ENCODE measurements around the gene CCDC38. TPM values are rescaled to one million over a fixed set of nuclear protein-coding genes. Genes with fewer than 3 reads are reported as not detected.

CCDC38 gene
- total RNA-seq, 1 donor from 2014 or later = not detected

DNA sequence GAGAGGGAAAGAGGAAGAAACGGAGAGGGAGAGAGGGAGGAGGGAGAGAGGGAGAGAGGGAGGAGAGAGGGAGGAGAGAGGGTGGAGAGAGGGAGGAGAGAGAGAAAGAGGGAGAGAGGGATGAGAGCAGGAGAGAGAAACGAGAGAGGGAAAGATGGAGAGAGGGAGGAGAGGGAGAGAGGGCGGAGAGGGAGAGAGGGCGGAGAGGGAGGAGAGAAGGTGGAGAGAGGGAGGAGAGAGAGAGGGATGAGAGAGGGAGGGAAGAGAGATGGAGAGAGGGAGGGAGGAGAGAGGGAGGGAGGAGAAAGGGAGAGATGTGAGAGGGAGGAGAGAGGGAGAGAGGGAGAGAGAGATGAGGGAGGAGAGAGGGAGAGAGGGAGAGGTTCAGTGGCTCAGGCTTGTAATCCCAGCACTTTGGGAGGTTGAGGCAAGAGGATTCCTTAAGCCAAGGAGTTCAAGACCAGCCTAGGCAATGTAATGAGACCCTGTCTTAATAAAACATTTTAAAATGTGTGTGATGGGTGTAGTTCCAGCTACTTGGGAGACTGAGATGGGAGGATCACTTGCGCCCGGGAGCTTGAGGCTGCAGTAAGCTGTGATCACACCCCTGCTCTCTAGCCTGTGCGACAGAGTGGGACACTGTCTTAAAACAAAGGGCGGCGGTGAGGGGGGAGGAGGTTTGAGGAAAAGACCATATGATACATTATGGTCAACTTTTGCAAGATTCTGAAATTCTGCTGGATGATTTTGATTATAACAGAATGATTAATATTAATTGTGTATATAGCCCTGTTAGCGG lies 105.0 kb downstream of the CCDC38 start:
- DNase-seq (ENCODE audit: extremely low read depth, low read depth, low spot score) = no peak

DNA sequence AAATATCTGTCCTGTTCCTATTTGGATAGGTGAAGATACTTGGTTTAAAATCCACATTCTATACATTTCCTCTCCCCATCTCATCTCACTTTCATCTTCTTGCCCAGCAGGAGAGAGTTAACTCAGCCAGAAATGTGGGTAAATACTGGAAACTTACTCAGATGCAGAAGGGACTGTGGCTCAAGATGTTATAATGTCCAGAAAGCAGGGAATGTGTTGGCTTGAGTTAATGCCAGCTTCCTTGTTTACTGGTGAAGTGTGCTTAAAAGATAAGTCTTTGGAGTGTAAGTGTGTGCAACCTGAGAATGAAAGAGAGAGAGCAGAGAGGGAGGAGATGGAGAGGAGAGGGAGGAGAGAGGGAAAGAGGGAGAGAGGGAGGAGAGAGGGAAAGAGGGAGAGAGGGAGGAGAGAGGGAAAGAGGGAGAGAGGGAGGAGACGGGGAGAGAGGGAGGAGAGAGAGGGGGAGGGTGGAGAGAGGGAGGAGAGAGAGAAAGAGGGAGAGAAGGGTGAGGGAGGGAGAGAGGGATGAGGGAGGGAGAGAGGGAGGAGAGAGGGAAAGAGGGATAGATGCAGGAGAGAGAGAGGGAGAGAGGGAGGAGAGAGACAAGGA lies 105.7 kb downstream of the CCDC38 start:
- DNase-seq (ENCODE audit: extremely low read depth, low read depth, low spot score) = no peak

DNA sequence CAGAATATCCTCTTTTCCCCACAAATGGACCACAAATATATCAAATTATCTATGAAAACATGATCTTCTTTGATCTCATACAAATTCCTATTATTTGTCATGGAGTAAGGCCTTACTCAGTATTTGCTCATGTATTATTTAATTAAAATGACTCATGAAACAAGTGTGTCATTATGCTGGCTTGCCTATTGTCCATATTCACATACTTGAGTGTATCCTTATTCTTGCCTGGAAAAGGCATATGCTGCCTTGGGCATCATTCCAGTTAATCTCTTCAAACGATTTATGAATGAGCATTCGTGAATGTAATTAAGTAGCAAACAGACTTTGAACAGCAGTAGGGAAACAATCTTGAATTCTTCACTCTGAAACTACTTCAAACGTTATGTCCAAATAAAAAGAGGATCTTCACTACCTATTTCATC lies 106.2 kb downstream of the CCDC38 start:
- DNase-seq (ENCODE audit: extremely low read depth, low read depth, low spot score) = no peak

DNA sequence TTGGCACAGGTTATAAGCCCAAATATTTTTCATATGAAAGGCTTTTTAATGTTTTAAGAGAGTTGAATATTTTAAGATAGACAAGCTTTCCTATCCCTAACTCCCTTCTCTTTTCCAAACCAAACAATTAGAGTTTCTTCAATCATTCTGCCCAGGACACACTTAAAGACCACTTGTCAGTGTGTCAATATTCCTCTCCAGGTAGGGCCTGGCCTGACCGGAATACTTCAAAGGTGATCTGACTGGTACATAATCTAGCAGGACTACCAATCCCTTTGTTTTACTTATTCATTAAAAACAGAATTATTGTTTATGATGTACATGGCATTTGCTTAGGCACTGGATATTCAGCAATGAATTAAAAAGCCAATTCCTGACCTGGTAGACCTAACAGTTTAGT lies 107.8 kb downstream of the CCDC38 start:
- no peak for DNase-seq (ENCODE audit: extremely low read depth, low read depth, low spot score)

DNA sequence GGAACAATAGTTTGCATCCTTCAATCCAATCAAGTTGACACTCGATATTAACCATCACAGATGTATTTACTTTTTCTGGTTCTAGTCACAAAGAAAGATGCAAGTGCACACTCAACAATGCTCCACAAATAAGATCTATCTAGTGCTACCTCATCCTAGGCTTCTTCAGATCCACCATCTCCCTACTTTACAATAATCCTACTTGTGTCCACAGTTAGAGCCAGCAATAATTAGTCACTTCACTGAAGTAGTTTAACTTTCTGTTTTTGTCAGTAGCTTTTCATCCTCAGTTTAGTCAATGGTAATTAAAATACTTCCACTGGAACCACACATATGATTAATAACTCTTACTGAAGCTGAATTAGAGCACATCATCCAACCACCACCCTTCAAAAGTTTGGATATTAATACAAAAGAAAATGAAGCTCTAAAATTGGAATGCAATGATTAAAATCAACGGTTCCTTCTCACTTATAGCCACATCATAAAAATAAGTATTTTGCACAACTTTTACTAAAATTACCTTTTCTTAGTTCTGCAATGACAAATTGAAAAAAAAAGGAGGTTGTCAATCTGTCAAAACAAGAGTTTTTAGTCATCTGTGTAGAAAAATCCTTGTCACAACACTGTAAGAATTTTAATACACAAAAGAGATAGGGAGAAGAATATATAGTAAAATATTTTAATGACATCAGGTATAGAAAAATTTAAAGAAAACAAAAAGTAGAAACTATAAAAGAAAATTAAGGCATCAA lies 111.9 kb downstream of the CCDC38 start:
- no peak for DNase-seq (ENCODE audit: extremely low read depth, low read depth, low spot score)

DNA sequence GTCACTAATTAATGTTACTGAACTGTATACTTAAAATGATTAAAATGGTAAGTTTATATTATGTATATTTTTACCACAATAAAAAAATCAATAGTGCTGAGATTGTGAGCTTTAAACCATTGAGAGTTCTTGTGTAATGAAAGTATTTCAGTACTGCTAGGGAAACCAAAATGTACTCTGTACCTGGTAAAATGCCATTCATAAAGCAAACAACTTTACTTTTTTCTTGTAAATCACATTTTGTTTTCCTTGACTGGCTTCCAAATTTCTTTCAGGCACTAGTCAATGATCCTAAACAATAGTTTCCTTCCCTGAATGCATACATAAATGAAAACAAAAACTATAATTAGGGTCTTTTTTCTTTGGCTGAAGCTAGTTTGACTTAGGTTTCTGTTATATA lies 113.0 kb downstream of the CCDC38 start:
- DNase-seq (ENCODE audit: extremely low read depth, low read depth, low spot score) = no peak

DNA sequence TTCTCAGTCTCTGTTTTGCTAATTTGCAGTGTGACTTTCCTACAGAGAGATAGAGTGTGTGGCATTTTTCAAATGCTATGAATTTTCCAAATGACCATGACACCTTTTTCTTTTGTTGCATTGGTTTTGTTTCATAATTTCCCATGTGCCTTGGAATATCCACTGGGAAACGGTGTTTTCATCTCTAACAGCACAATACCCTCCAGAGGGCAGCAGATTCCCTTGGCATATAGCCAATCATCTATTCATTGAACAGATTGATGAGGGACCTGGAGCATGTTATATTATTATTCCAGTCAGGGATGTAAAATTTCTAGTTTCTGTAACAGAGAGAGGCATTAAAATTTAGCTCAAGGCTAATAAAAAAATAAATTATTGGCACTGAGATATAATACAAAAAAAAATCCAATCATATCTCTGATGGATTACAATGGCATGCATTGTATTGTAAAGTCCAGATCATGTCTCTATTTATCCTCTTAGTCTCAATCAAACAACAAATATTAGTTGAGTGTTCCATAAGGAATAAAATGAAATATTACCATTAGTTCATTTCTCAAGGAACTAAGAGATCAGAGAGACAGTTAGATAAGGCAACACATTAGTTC lies 122.2 kb downstream of the CCDC38 start:
- no peak for DNase-seq (ENCODE audit: extremely low read depth, low read depth, low spot score)

Other genes with a start within 250 kb of the CCDC38 start
- gene NTN4, start 151.8 kb downstream of the CCDC38 start, total RNA-seq = 104 and 211 TPM in 2 replicates
- 9.4 and 13.4 TPM in 2 replicates for gene SNRPF, start 83.7 kb downstream of the CCDC38 start, total RNA-seq
- not detected in 2 replicates for gene AMDHD1, start 717 bp upstream of the CCDC38 start, total RNA-seq
- gene HAL, start 53.7 kb upstream of the CCDC38 start, total RNA-seq = 0.06 TPM in 1 of 2 replicates, not detected in the other
- gene LTA4H, start 93.0 kb upstream of the CCDC38 start, total RNA-seq = 76.2 and 82.6 TPM in 2 replicates